GM12878 (cell line): ENCODE measurements around the gene SIRT3. TPM values are rescaled to one million over a fixed set of nuclear protein-coding genes. Genes with fewer than 3 reads are reported as not detected.
A peak's percentile ranks its signal among the peaks of the same experiment; 100 is the strongest.

Experiments
- ATF7 ChIP-seq: fragments of 450-650 bp; IDR thresholded peaks from 2 replicates; pipeline ENCODE4 v1.6.1; 2016; ENCODE audit warnings: low read depth, mild to moderate bottlenecking
- BRCA1 ChIP-seq: IDR thresholded peaks from 2 replicates; pipeline ENCODE4 v1.6.1; 2011; ENCODE audit warnings: low read depth, low read length, improper control_type of control experiment
- CREB1 ChIP-seq: IDR thresholded peaks from 2 replicates; pipeline ENCODE4 v1.6.1; 2012; ENCODE audit warnings: low read depth, mild to moderate bottlenecking, inconsistent platforms
- ETV6 ChIP-seq, 2 experiments: fragments of 450-650 bp in 1 of 2; IDR thresholded peaks in 1 of 2; conservative IDR thresholded peaks in 1 of 2; 2 replicates each; pipeline ENCODE4 v1.6.1; 2014; ENCODE audit warnings: antibody characterized with exemption in 1 of 2, borderline replicate concordance in 1 of 2, low read depth in 1 of 2, mild to moderate bottlenecking in 1 of 2, moderate library complexity in 1 of 2
- HDGF ChIP-seq: fragments of 450-650 bp; IDR thresholded peaks from 2 replicates; pipeline ENCODE4 v1.6.1; 2016; ENCODE audit warnings: antibody characterized with exemption
- IKZF1 ChIP-seq: fragments of 450-650 bp; conservative IDR thresholded peaks from 2 replicates; pipeline ENCODE4 v1.6.1; 2017; ENCODE audit warnings: antibody characterized with exemption, mild to moderate bottlenecking
- MEF2A ChIP-seq: IDR thresholded peaks from 2 replicates; pipeline ENCODE4 v1.6.1; 2011; ENCODE audit warnings: low read depth, mild to moderate bottlenecking, low read length, moderate library complexity; ENCODE audit not compliant: insufficient read depth
- MXI1 ChIP-seq: fragments of 150-350 bp; IDR thresholded peaks from 2 replicates; pipeline ENCODE4 v1.6.1; 2011; ENCODE audit warnings: low read depth, mild to moderate bottlenecking, inconsistent platforms, low read length, improper control_type of control experiment
- NFIC ChIP-seq: IDR thresholded peaks from 2 replicates; pipeline ENCODE4 v1.6.1; 2012; ENCODE audit warnings: low read depth, mild to moderate bottlenecking, inconsistent platforms, low read length, moderate library complexity
- NKRF ChIP-seq: fragments of 450-650 bp; conservative IDR thresholded peaks from 2 replicates; pipeline ENCODE4 v1.6.1; 2017; ENCODE audit warnings: mild to moderate bottlenecking, moderate library complexity
- NR2C1 ChIP-seq: fragments of 450-650 bp; IDR thresholded peaks from 2 replicates; pipeline ENCODE4 v1.6.1; 2017; ENCODE audit warnings: antibody characterized with exemption, mild to moderate bottlenecking, moderate library complexity
- NR2C2 ChIP-seq: IDR thresholded peaks from 2 replicates; pipeline ENCODE4 v1.6.1; 2011; ENCODE audit warnings: borderline replicate concordance, low read depth; ENCODE audit not compliant: control insufficient read depth, insufficient read length
- NRF1 ChIP-seq: conservative IDR thresholded peaks from 2 replicates; pipeline ENCODE4 v1.6.1; 2011; ENCODE audit warnings: mild to moderate bottlenecking, low read depth, low read length, improper control_type of control experiment
- RELB ChIP-seq: fragments of 450-650 bp; IDR thresholded peaks from 2 replicates; pipeline ENCODE4 v1.6.1; 2017; ENCODE audit warnings: low read depth, mild to moderate bottlenecking, moderate library complexity
- RFX5 ChIP-seq: IDR thresholded peaks from 2 replicates; pipeline ENCODE4 v1.6.1; 2011; ENCODE audit warnings: low read depth, low read length, improper control_type of control experiment
- SIN3A ChIP-seq: IDR thresholded peaks from 2 replicates; pipeline ENCODE4 v1.6.1; 2012; ENCODE audit warnings: low read depth, low read length, improper control_type of control experiment
- TAF1 ChIP-seq: IDR thresholded peaks from 2 replicates; pipeline ENCODE4 v1.6.1; 2011; ENCODE audit warnings: mild to moderate bottlenecking, low read depth, low read length, borderline replicate concordance
- YY1 ChIP-seq: IDR thresholded peaks from 2 replicates; pipeline ENCODE4 v1.6.1; 2011; ENCODE audit warnings: low read depth, mild to moderate bottlenecking, low read length
- ZBED1 ChIP-seq: IDR thresholded peaks from 2 replicates; pipeline ENCODE4 v1.6.1; 2016; ENCODE audit warnings: borderline replicate concordance
- polyA plus RNA-seq, 11 experiments: library from polyadenylated mRNA; depleted of rRNA in 4 of 11; unstranded in 6 of 11; stranded (reverse) in 5 of 11; fragments of >200 nt; fragmentation: Nextera tagmentation in 4 of 11; fragmentation: Illumina TruSeq in 1 of 11; extraction: Ambion mirVana in 4 of 11; extraction: Trizol in 1 of 11; gene quantifications; 1 replicate in 1 of 11; 2 replicates in 10 of 11; pipeline versions ENCODE4 v1.2.1 to v1.2.3, GENCODE V29; 2011 to 2016; ENCODE audit warnings: inconsistent platforms in 2 of 11, missing spikeins in 2 of 11, low read depth in 1 of 11
- total RNA-seq, 4 experiments: library from RNA; depleted of rRNA in 3 of 4; stranded (reverse); fragments of >200 nt in 3 of 4; fragmentation: Illumina TruSeq in 1 of 4; extraction: Trizol in 1 of 4; gene quantifications; 2 replicates each; pipeline versions ENCODE4 v1.2.1 to v1.2.3, GENCODE V29; 2013 to 2021
- TF ChIP-seq, protein P1 (sequence below): fragments of 450-650 bp; formaldehyde crosslinking; IDR thresholded peaks from 2 replicates; pipeline ENCODE4 v1.4.0; 2020; ENCODE audit warnings: mild to moderate bottlenecking, moderate library complexity
- TF ChIP-seq, protein P2 (sequence below): IDR thresholded peaks from 2 replicates; pipeline ENCODE4 v1.6.1; 2011; ENCODE audit warnings: borderline replicate concordance, low read depth, mild to moderate bottlenecking, moderate library complexity, mixed read lengths, low read length; ENCODE audit not compliant: insufficient read depth; ENCODE audit errors: extremely low read length

Gene SIRT3
- total and polyA plus RNA-seq, 10 of the 15 experiments (the other 5 are each of a cell fraction or from before 2014, with no cell fraction given): 0.90 to 23.2 (median 12.6) TPM

DNA sequence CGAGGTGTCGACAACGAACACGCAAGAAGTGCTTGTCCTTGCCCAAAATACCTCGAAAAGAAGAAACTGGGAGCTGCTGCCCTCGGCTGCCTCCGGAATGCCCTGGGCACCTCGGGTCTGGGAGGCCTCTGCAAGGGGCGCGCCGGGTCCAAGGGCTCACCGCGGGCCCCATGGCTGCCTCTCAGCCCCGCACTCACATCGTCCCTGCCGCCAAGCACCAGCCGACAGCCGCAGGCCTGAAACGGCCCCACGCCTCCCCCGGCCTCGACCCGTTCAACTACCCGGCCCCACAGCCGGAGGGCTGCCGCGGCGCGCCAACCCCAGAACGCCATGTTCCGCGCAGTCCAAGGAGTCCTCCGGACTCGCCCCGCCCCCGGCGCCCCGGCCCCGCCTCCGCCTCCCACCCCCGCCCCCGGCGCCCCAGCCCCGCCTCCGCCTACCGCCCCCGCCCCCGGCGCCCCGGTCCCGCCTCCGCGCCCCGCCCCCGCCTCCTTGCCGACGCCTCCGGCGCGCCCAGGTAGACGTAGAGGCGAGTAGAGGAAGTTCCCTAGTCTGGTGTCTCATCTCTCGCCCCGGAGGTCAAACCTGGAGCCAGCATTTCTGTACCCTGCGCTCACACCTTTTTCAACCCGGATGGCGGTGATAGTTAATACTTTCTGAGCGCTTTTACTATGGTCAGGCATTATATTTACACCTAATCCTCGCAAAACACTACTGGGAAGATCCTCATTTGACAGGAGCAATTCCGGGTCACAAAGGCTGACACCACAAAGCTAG lies at the start of gene SIRT3 (continued):
- TF ChIP-seq RELB: peak; percentile 91; the same call in 1 of the 2 replicates
- peak; percentile 88 for TF ChIP-seq NR2C1
- TF ChIP-seq, protein P1, sequence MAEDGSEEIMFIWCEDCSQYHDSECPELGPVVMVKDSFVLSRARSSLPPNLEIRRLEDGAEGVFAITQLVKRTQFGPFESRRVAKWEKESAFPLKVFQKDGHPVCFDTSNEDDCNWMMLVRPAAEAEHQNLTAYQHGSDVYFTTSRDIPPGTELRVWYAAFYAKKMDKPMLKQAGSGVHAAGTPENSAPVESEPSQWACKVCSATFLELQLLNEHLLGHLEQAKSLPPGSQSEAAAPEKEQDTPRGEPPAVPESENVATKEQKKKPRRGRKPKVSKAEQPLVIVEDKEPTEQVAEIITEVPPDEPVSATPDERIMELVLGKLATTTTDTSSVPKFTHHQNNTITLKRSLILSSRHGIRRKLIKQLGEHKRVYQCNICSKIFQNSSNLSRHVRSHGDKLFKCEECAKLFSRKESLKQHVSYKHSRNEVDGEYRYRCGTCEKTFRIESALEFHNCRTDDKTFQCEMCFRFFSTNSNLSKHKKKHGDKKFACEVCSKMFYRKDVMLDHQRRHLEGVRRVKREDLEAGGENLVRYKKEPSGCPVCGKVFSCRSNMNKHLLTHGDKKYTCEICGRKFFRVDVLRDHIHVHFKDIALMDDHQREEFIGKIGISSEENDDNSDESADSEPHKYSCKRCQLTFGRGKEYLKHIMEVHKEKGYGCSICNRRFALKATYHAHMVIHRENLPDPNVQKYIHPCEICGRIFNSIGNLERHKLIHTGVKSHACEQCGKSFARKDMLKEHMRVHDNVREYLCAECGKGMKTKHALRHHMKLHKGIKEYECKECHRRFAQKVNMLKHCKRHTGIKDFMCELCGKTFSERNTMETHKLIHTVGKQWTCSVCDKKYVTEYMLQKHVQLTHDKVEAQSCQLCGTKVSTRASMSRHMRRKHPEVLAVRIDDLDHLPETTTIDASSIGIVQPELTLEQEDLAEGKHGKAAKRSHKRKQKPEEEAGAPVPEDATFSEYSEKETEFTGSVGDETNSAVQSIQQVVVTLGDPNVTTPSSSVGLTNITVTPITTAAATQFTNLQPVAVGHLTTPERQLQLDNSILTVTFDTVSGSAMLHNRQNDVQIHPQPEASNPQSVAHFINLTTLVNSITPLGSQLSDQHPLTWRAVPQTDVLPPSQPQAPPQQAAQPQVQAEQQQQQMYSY (CRISPR knock-in tag): no peak
- peak; percentile 7; the same call in 1 of the 2 replicates for TF ChIP-seq HDGF
- TF ChIP-seq ATF7: peak; percentile 68
- TF ChIP-seq NRF1: no peak
- TF ChIP-seq RFX5: no peak
- TF ChIP-seq TAF1: peak; percentile 71
- TF ChIP-seq IKZF1: peak; percentile 52
- no peak; a peak in 1 of 4 replicates for TF ChIP-seq ETV6 (conservative IDR thresholded peaks at IDR 0.05 in 1 of 2, IDR thresholded peaks at IDR 0.05 in 1 of 2; ENCODE audit: borderline replicate concordance in 1 of 2, low read depth in 1 of 2)
- TF ChIP-seq, protein P2, sequence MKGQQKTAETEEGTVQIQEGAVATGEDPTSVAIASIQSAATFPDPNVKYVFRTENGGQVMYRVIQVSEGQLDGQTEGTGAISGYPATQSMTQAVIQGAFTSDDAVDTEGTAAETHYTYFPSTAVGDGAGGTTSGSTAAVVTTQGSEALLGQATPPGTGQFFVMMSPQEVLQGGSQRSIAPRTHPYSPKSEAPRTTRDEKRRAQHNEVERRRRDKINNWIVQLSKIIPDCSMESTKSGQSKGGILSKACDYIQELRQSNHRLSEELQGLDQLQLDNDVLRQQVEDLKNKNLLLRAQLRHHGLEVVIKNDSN: no peak
- peak; percentile 89 for TF ChIP-seq YY1
- no peak for TF ChIP-seq ZBED1
- peak; percentile 38 for TF ChIP-seq NKRF
- peak; percentile 41; the same call in 1 of the 2 replicates for TF ChIP-seq NFIC
- no peak for TF ChIP-seq BRCA1
- no peak for TF ChIP-seq MXI1
- TF ChIP-seq CREB1: peak; percentile 87
- TF ChIP-seq MEF2A: no peak
- no peak for TF ChIP-seq NR2C2
- no peak for TF ChIP-seq SIN3A
